ENCODE results near the gene NEK6.

The NEK6 gene

GRCh38 chr9:124364141-124364540, 106.4 kb downstream of the NEK6 start:
- DNase-seq = no peak

- DNase-seq = no peak
Measured at GRCh38 chr9:124365036-124365435, 107.3 kb downstream of the NEK6 start.

GRCh38 chr9:124366476-124367220, 108.9 kb downstream of the NEK6 start:
- DNase-seq = no peak

- DNase-seq = no peak
Measured at GRCh38 chr9:124368692-124369091, 110.9 kb downstream of the NEK6 start.

GRCh38 chr9:124369231-124369797, 111.6 kb downstream of the NEK6 start:
- DNase-seq = no peak

- DNase-seq = no peak
Measured at GRCh38 chr9:124370896-124371582, 113.3 kb downstream of the NEK6 start.

- no peak for DNase-seq
Measured at GRCh38 chr9:124372038-124372437, 114.3 kb downstream of the NEK6 start.

- DNase-seq = no peak
Measured at GRCh38 chr9:124373386-124373785, 115.6 kb downstream of the NEK6 start.

GRCh38 chr9:124373851-124374250, 116.1 kb downstream of the NEK6 start:
- no peak for DNase-seq

- DNase-seq = no peak
Measured at GRCh38 chr9:124375726-124376125, 118.0 kb downstream of the NEK6 start.

GRCh38 chr9:124376329-124376728, 118.6 kb downstream of the NEK6 start:
- no peak for DNase-seq

- DNase-seq = peak in 3 of 58 donors; percentile 25 to 40 (median 29)
Measured at GRCh38 chr9:124377551-124378406, 120.0 kb downstream of the NEK6 start.

GRCh38 chr9:124381170-124381945, 123.6 kb downstream of the NEK6 start:
- DNase-seq = peak in 4 of 58 donors; percentile 14 to 44 (median 38)

- DNase-seq = no peak
Measured at GRCh38 chr9:124384210-124384609, 126.5 kb downstream of the NEK6 start.

GRCh38 chr9:124384846-124385245, 127.1 kb downstream of the NEK6 start:
- DNase-seq = no peak

GRCh38 chr9:124385623-124386022, 127.9 kb downstream of the NEK6 start:
- no peak for DNase-seq

- no peak for DNase-seq
Measured at GRCh38 chr9:124386201-124386600, 128.5 kb downstream of the NEK6 start.

GRCh38 chr9:124388275-124389048, 130.7 kb downstream of the NEK6 start:
- no peak for DNase-seq

- DNase-seq = no peak
Measured at GRCh38 chr9:124389146-124389939, 131.6 kb downstream of the NEK6 start.
